Measurements from ENCODE around the gene EME1. TPM values are rescaled to one million over a fixed set of nuclear protein-coding genes. Genes with fewer than 3 reads are reported as not detected.

EME1 gene
- total and polyA plus RNA-seq, 2 donors (not counting 3 experiments of a cell fraction or from before 2014, with no cell fraction given), result 5.6 to 9.1 TPM

DNA sequence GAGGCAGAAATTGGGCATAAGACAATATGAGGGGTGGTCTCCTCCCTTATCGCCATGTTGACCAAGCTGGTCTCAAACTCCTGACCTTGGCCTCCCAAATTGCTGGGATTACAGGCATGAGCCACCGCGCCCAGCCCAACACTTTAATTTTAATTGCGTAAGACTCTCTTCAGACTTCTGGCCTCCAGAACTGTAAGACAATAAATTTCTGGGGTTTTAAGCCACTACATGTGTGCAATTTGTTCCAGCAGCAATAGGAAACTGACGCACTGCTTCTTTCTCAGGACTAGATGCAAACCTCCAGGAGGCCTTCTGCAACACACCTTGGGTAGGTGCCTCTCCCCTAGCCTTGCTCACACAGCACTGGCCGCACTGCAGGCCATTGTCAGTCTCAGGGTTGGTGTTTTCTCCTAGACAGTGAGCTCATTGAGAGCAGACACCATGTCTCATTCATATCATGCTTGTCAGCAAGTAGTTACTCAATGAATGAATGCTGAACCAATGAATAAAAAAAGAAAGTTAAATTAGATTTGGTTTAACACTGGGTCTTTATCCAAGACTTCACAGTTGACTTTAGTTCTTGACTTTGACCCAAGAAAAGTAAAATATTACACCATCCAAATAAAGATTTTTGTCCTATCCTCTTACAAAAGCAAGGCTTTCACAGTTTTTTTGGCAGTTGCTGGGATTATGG, 47.5 kb downstream of the EME1 start:
- no peak for TF ChIP-seq POLR2AphosphoS5 (IDR thresholded peaks at IDR 0.05; ENCODE audit: insufficient read depth, low read depth, low read length)
- TF ChIP-seq MYC (IDR thresholded peaks at IDR 0.05; ENCODE audit: low read depth, low read length), result no peak
- no peaks in the 10 kb centered on the region for H3K9me1 ChIP-seq (replicated peaks; ENCODE audit: control insufficient read depth, extremely low read depth, insufficient read depth, low read length)
- no peak overlapping the region for H3K9ac ChIP-seq (replicated peaks; ENCODE audit: extremely low read depth, insufficient read depth, low read length)
- BruUV-seq (replicated peaks), result no TSS peak
- H3K27ac ChIP-seq (ENCODE audit: insufficient read depth, low read depth, low read length), result no peak overlapping the region
- no peak overlapping the region for H3K4me3 ChIP-seq (replicated peaks in 1 of 3; ENCODE audit: insufficient read depth in 1 of 3, low read depth in 1 of 3, low read length in 3 of 3)
- no peak for FAIRE-seq
- H3K79me2 ChIP-seq (ENCODE audit: control insufficient read depth, insufficient read depth, low read length), result no peaks in the 10 kb centered on the region
- H4K20me1 ChIP-seq (replicated peaks; ENCODE audit: control insufficient read depth, extremely low read depth, insufficient read depth, low read length), result no peaks in the 10 kb centered on the region
- no peaks in the 10 kb centered on the region for H3K9me3 ChIP-seq (replicated peaks; ENCODE audit: control insufficient read depth, insufficient read depth, low read length)
- H3K27me3 ChIP-seq (ENCODE audit: control insufficient read depth in 2 of 2, insufficient read depth in 2 of 2, low read length in 2 of 2), result no peaks in the 10 kb centered on the region
- H2AFZ ChIP-seq (ENCODE audit: low read depth, low read length), result no peak overlapping the region
- H3K4me2 ChIP-seq (ENCODE audit: insufficient read depth, low read length), result no peak overlapping the region
- H3K36me3 ChIP-seq (ENCODE audit: control insufficient read depth in 2 of 2, extremely low read depth in 1 of 2, insufficient read depth in 2 of 2, low read length in 2 of 2), result no peaks in the 10 kb centered on the region
- POLR2A ChIA-PET, result interaction anchor here (0.6 kb wide), 2 partner anchors 23 to 25 kb away, joined by 4 to 7 read pairs; partner anchors contain the start of gene LRRC59
- CTCF ChIA-PET, result interaction anchor here (2.3 to 2.4 kb wide), 2 partner anchors 22 to 24 kb away, joined by 6 to 7 read pairs; partner anchors contain the start of gene LRRC59
- H3K4me1 ChIP-seq (ENCODE audit: control insufficient read depth, extremely low read depth, insufficient read depth, low read length), result peaks cover 31% of the 10 kb centered on the region
- dilution Hi-C loops (cut with MboI; ENCODE audit: extremely low pct_ligation_motif_present, low sequenced_read_pairs) (no loop called here), intact Hi-C loops (cut with micrococcal nuclease) (no loop called here)
- no peak for DNase-seq (ENCODE audit: low read depth, low spot score)

DNA sequence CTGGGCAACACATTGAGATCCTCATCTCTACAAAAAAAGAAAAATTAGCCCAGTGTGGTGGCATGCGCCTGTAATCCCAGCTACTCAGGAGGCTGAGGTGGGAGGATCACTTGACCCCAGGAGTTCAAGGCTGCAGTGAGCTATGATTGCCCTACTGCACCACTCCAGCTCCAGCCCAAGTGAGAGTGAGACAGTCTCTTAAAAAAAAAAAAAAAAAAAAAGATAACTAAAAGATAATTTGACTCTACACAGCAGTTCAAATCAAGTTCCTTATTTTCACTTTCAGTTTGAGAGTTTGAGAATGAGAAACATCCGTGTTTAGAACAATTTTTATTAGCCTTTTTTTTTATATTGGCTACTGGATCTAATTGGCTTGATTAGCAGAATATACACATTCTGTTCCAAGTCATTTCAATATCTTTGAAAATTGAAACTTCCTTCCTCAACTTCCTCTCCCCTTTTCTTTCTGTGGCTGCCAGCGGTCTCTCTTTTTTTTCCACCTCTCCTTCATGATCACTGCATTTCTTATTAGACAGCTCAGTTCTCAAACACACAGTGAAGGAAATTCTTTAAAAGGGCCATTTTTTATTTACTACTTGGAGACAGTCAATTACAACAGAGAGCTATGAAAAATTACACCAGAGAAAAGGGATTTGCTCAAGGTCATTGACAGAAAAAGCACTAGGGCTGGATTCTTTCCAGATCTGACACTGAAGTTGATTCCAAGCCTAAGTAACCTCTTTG, 48.5 kb downstream of the EME1 start:
- BruUV-seq (replicated peaks), result no TSS peak
- peak; percentile 65 for DNase-seq (ENCODE audit: low read depth, low spot score)
- Histone ChIP-seq H2AFZ (ENCODE audit: low read depth, low read length) (peak overlapping the region; percentile 46), H3K36me3 (ENCODE audit: control insufficient read depth in 2 of 2, extremely low read depth in 1 of 2, insufficient read depth in 2 of 2, low read length in 2 of 2) (no peaks in the 10 kb centered on the region), H3K27me3 (ENCODE audit: control insufficient read depth in 2 of 2, insufficient read depth in 2 of 2, low read length in 2 of 2) (no peaks in the 10 kb centered on the region), H3K4me2 (ENCODE audit: insufficient read depth, low read length) (peak overlapping the region; percentile 69), H3K4me3 (replicated peaks in 1 of 3; ENCODE audit: insufficient read depth in 1 of 3, low read depth in 1 of 3, low read length in 3 of 3) (peak overlapping the region in 1 of 3 experiments; percentile 34), H3K9me1 (replicated peaks; ENCODE audit: control insufficient read depth, extremely low read depth, insufficient read depth, low read length) (no peaks in the 10 kb centered on the region), H3K27ac (ENCODE audit: insufficient read depth, low read depth, low read length) (peak overlapping the region; percentile 10), H4K20me1 (replicated peaks; ENCODE audit: control insufficient read depth, extremely low read depth, insufficient read depth, low read length) (no peaks in the 10 kb centered on the region), H3K4me1 (ENCODE audit: control insufficient read depth, extremely low read depth, insufficient read depth, low read length) (peaks cover 34% of the 10 kb centered on the region), H3K9me3 (replicated peaks; ENCODE audit: control insufficient read depth, insufficient read depth, low read length) (no peaks in the 10 kb centered on the region), H3K9ac (replicated peaks; ENCODE audit: extremely low read depth, insufficient read depth, low read length) (peak overlapping the region; percentile 29), H3K79me2 (ENCODE audit: control insufficient read depth, insufficient read depth, low read length) (no peaks in the 10 kb centered on the region)
- CTCF ChIA-PET, result interaction anchor here (0.9 to 2.4 kb wide), 6 partner anchors 10 to 58 kb away, joined by 3 to 21 read pairs (median 6); partner anchors contain the start of gene LRRC59
- intact Hi-C loops (cut with micrococcal nuclease) (no loop called here), dilution Hi-C loops (cut with MboI; ENCODE audit: extremely low pct_ligation_motif_present, low sequenced_read_pairs) (no loop called here)
- FAIRE-seq, result peak; percentile 88
- POLR2A ChIA-PET, result interaction anchor here (0.6 kb wide), 2 partner anchors 24 to 25 kb away, joined by 4 to 7 read pairs; partner anchors contain the start of gene LRRC59
- TF ChIP-seq MYC (IDR thresholded peaks at IDR 0.05; ENCODE audit: low read depth, low read length), result no peak
- TF ChIP-seq EZH2 (IDR thresholded peaks at IDR 0.05; ENCODE audit: borderline replicate concordance, low read depth, low read length, severe bottlenecking), result no peak
- no peak for TF ChIP-seq GATA2 (IDR thresholded peaks at IDR 0.05; ENCODE audit: insufficient read depth, insufficient read length, low read depth, low read length)
- no peak for TF ChIP-seq POLR2AphosphoS5 (IDR thresholded peaks at IDR 0.05; ENCODE audit: insufficient read depth, low read depth, low read length)
- no peak for TF ChIP-seq POLR2A (IDR thresholded peaks at IDR 0.05; ENCODE audit: low read depth, low read length)
- TF ChIP-seq, protein P1, sequence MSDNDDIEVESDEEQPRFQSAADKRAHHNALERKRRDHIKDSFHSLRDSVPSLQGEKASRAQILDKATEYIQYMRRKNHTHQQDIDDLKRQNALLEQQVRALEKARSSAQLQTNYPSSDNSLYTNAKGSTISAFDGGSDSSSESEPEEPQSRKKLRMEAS (IDR thresholded peaks at IDR 0.05; ENCODE audit: insufficient read depth, insufficient read length), result no peak
- no peak for TF ChIP-seq JUN (IDR thresholded peaks at IDR 0.05; ENCODE audit: borderline replicate concordance, insufficient read depth, insufficient read length, low read depth)
- TF ChIP-seq FOS (IDR thresholded peaks at IDR 0.05; ENCODE audit: borderline replicate concordance, insufficient read depth, low read length), result no peak
- TF ChIP-seq, protein P2, sequence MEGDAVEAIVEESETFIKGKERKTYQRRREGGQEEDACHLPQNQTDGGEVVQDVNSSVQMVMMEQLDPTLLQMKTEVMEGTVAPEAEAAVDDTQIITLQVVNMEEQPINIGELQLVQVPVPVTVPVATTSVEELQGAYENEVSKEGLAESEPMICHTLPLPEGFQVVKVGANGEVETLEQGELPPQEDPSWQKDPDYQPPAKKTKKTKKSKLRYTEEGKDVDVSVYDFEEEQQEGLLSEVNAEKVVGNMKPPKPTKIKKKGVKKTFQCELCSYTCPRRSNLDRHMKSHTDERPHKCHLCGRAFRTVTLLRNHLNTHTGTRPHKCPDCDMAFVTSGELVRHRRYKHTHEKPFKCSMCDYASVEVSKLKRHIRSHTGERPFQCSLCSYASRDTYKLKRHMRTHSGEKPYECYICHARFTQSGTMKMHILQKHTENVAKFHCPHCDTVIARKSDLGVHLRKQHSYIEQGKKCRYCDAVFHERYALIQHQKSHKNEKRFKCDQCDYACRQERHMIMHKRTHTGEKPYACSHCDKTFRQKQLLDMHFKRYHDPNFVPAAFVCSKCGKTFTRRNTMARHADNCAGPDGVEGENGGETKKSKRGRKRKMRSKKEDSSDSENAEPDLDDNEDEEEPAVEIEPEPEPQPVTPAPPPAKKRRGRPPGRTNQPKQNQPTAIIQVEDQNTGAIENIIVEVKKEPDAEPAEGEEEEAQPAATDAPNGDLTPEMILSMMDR (IDR thresholded peaks at IDR 0.05; ENCODE audit: extremely low read depth in 1 of 2, insufficient read depth in 1 of 2, low read depth in 1 of 2, low read length in 2 of 2), result no peak
